ENCODE results near the gene NOX5.
"Not testable (repeated sequence)": the region's sequence is repeated elsewhere in the genome, so short reads cannot be mapped to it uniquely, and the experiment has no call there.

The NOX5 gene

GRCh38 chr15:69014454-69014853 lies at the start of gene NOX5:
Gene NOX5, plus strand, starts transcription at chr15:69014695. Its CDS starts 41 bp downstream, at chr15:69014736.
- no peak for DNase-seq

GRCh38 chr15:68966996-68967395 lies 47.5 kb upstream of the NOX5 start:
- no peak for DNase-seq

- no peak for DNase-seq
Measured at GRCh38 chr15:68967948-68968347, 46.5 kb upstream of the NOX5 start.

- DNase-seq, result no peak
Measured at GRCh38 chr15:68969298-68969697, 45.2 kb upstream of the NOX5 start.

- no peak for DNase-seq
Measured at GRCh38 chr15:68972201-68973065, 42.1 kb upstream of the NOX5 start.

GRCh38 chr15:68975651-68976160 lies 38.8 kb upstream of the NOX5 start:
- not testable (repeated sequence) for DNase-seq

- not testable (repeated sequence) for DNase-seq
Measured at GRCh38 chr15:68977426-68977825, 37.1 kb upstream of the NOX5 start.

- no peak for DNase-seq
Measured at GRCh38 chr15:68979006-68979405, 35.5 kb upstream of the NOX5 start.

- DNase-seq, result no peak
Measured at GRCh38 chr15:68979816-68980215, 34.7 kb upstream of the NOX5 start.

- DNase-seq, result no peak
Measured at GRCh38 chr15:68980786-68981185, 33.7 kb upstream of the NOX5 start.

- no peak for DNase-seq
Measured at GRCh38 chr15:68981941-68982340, 32.6 kb upstream of the NOX5 start.

GRCh38 chr15:68982976-68983563 lies 31.4 kb upstream of the NOX5 start:
- DNase-seq, result no peak

- DNase-seq, result no peak
Measured at GRCh38 chr15:68983961-68984481, 30.5 kb upstream of the NOX5 start.

- no peak for DNase-seq
Measured at GRCh38 chr15:68984586-68984985, 29.9 kb upstream of the NOX5 start.

- no peak for DNase-seq
Measured at GRCh38 chr15:68985361-68985891, 29.1 kb upstream of the NOX5 start.

- DNase-seq, result no peak
Measured at GRCh38 chr15:68986322-68986721, 28.2 kb upstream of the NOX5 start.

GRCh38 chr15:68987120-68987519 lies 27.4 kb upstream of the NOX5 start:
- DNase-seq, result no peak

- DNase-seq, result no peak
Measured at GRCh38 chr15:68987676-68988075, 26.8 kb upstream of the NOX5 start.

- no peak for DNase-seq
Measured at GRCh38 chr15:68989541-68990230, 24.8 kb upstream of the NOX5 start.

GRCh38 chr15:68990231-68990991 lies 24.1 kb upstream of the NOX5 start:
- no peak for DNase-seq

GRCh38 chr15:68990992-68991500 lies 23.4 kb upstream of the NOX5 start:
- no peak for DNase-seq

- no peak for DNase-seq
Measured at GRCh38 chr15:68991723-68992122, 22.8 kb upstream of the NOX5 start.
